ENCODE measurements around the gene NMRK1. TPM values are rescaled to one million over a fixed set of nuclear protein-coding genes. Genes with fewer than 3 reads are reported as not detected.

NMRK1 gene
- total RNA-seq, 1 donor from 2014 or later, result 8.8 TPM

- Mint-ChIP-seq H3K27me3 (no peaks in the 10 kb centered on the region), H3K36me3 (ENCODE audit: low read depth) (peaks cover 16% of the 10 kb centered on the region), H3K4me3 (peak overlapping the region; percentile 93), H3K27ac (peak overlapping the region; percentile 86), H3K4me1 (peaks cover 39% of the 10 kb centered on the region), H3K9me3 (no peaks in the 10 kb centered on the region)
- no peak for ATAC-seq (ENCODE audit: low read depth)
- intact Hi-C loops (cut with micrococcal nuclease), result loop anchor here (5.0 kb wide), 3 partner anchors 589 to 1371 kb away; partner anchors contain the start of genes GCNT1, RFK and RORB
- ChIA-PET CTCF (interaction anchor here (0.6 to 3.2 kb wide), 5 partner anchors 15 to 308 kb away, joined by 3 to 19 read pairs (median 4); partner anchors contain the start of gene CARNMT1), POLR2A (interaction anchor here (0.7 to 6.1 kb wide), 5 partner anchors 32 to 220 kb away, joined by 3 to 82 read pairs (median 15); partner anchors contain the start of genes C9orf40 and CARNMT1)
- TF ChIP-seq CTCF (IDR thresholded peaks at IDR 0.05), result no peak
- no peak for DNase-seq
These were observed 1.2 kb downstream of the NMRK1 start for GRCh38 chr9:75086541-75087288.

- no peak for TF ChIP-seq CTCF (IDR thresholded peaks at IDR 0.05)
- Mint-ChIP-seq H3K36me3 (ENCODE audit: low read depth) (peaks cover 11% of the 10 kb centered on the region), H3K4me3 (peak overlapping the region; percentile 38), H3K4me1 (peaks cover 29% of the 10 kb centered on the region), H3K9me3 (no peaks in the 10 kb centered on the region), H3K27ac (no peak overlapping the region), H3K27me3 (no peaks in the 10 kb centered on the region)
- ATAC-seq (ENCODE audit: low read depth) (no peak), DNase-seq (no peak)
- ChIA-PET CTCF (interaction anchor here (0.8 to 1.3 kb wide), 3 partner anchors 61 to 311 kb away, joined by 3 to 4 read pairs (median 4); no protein-coding TSS in a partner anchor), POLR2A (interaction anchor here (1.0 to 6.1 kb wide), 2 partner anchors 58 to 133 kb away, joined by 8 to 82 read pairs; partner anchors contain the start of genes C9orf40 and CARNMT1)
- intact Hi-C loops (cut with micrococcal nuclease), result loop anchor here (5.0 kb wide), 3 partner anchors 588 to 1372 kb away; partner anchors contain the start of genes GCNT1, RFK and RORB
These were observed 2.3 kb downstream of the NMRK1 start for GRCh38 chr9:75085640-75086039.

- intact Hi-C loops (cut with micrococcal nuclease), result no loop called here
- peaks cover 8% of the 10 kb centered on the region for H3K36me3 Mint-ChIP-seq (ENCODE audit: low read depth)
- peaks cover 15% of the 10 kb centered on the region for H3K4me1 Mint-ChIP-seq
- no peaks in the 10 kb centered on the region for H3K9me3 Mint-ChIP-seq
- CTCF ChIA-PET, result interaction anchor here (2.0 kb wide), 1 partner anchor 310 kb away, joined by 4 read pairs; no protein-coding TSS in a partner anchor
- POLR2A ChIA-PET, result interaction anchor here (6.1 kb wide), 1 partner anchor 57 kb away, joined by 82 read pairs; the partner anchor contains the start of gene CARNMT1
- no peak for DNase-seq
- ATAC-seq (ENCODE audit: low read depth), result no peak
- H3K27ac Mint-ChIP-seq, result no peak overlapping the region
- H3K27me3 Mint-ChIP-seq, result no peaks in the 10 kb centered on the region
- no peak for TF ChIP-seq CTCF (IDR thresholded peaks at IDR 0.05)
- H3K4me3 Mint-ChIP-seq, result no peak overlapping the region
These were observed 3.8 kb downstream of the NMRK1 start for GRCh38 chr9:75084081-75084672.

- peaks cover 4% of the 10 kb centered on the region for H3K36me3 Mint-ChIP-seq (ENCODE audit: low read depth)
- ChIA-PET POLR2A (no interaction called here), CTCF (interaction anchor here (2.0 kb wide), 1 partner anchor 309 kb away, joined by 4 read pairs; no protein-coding TSS in a partner anchor)
- peaks cover 12% of the 10 kb centered on the region for H3K4me1 Mint-ChIP-seq
- no peak overlapping the region for H3K27ac Mint-ChIP-seq
- H3K27me3 Mint-ChIP-seq, result no peaks in the 10 kb centered on the region
- intact Hi-C loops (cut with micrococcal nuclease), result no loop called here
- ATAC-seq (ENCODE audit: low read depth) (no peak), DNase-seq (no peak)
- H3K9me3 Mint-ChIP-seq, result no peaks in the 10 kb centered on the region
- no peak for TF ChIP-seq CTCF (IDR thresholded peaks at IDR 0.05)
- H3K4me3 Mint-ChIP-seq, result no peak overlapping the region
These were observed 4.6 kb downstream of the NMRK1 start for GRCh38 chr9:75083188-75083970.
